ENCODE results near the gene DDAH2. TPM values are rescaled to one million over a fixed set of nuclear protein-coding genes. Genes with fewer than 3 reads are reported as not detected.

DDAH2 gene
- polyA plus RNA-seq, 2 donors = 46.5 to 73.3 TPM

DNA sequence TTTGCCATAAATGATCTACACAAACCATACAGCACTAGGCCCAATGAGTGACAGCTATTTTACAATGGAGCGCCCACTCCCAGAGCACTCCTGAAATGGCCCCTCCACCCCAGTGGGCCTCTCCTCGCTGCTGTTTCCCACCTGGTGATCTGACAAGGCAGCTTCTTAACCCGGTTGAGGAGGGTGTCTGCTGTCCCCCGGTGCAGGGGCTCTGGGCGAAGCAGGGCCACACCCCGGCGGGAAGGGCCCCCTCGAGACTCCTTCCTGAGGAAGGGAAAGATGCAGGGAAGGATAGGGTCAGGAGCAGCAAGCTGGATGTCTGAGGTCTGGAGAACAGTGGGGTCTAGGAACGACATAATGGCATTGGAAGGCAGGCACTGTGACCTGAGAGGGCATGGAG is 36.2 kb downstream of the DDAH2 start:
- H3K36me3 ChIP-seq (ENCODE audit: control insufficient read depth in 2 of 2, insufficient read depth in 2 of 2, low read length in 1 of 2) = peaks cover 22 to 63% of the 10 kb centered on the region in 2 donors
- H3K4me3 ChIP-seq (ENCODE audit: low read depth in 1 of 2, low read length in 2 of 2) = no peak overlapping the region
- no peaks in the 10 kb centered on the region for H3K9me3 ChIP-seq (ENCODE audit: control insufficient read depth in 2 of 2, insufficient read depth in 1 of 2, low read depth in 1 of 2, low read length in 1 of 2)
- H3K27ac ChIP-seq (ENCODE audit: low read depth in 2 of 2, low read length in 1 of 2) = no peak overlapping the region
- H3K27me3 ChIP-seq (ENCODE audit: control insufficient read depth in 1 of 2, insufficient read depth in 2 of 2, low read length in 2 of 2) = no peaks in the 10 kb centered on the region
- H3K4me1 ChIP-seq (ENCODE audit: control insufficient read depth in 2 of 2, insufficient read depth in 2 of 2, low read length in 1 of 2) = no peaks in the 10 kb centered on the region
- 91% methylated on average over 9 of the region's 9 CpGs for WGBS, 2 donors

DNA sequence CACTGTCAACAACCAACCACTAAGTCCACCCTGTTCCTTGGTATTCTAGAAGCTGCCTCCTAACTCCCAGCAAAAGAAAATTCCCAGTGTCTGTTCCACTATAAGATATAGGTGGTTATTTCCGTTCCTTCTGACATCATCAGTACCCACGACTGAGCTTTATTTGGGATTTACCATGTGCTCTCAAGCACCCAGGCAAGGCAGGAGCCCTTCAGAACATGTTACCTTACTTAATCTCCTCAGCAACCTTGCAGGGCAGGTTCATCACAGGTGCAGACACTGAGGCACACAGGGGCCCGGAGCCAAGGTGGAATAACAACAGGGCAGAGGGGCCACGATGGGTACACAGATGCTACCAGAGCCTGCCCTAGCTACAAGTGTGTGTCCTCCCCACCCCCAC is 36.7 kb downstream of the DDAH2 start:
- Histone ChIP-seq H3K4me3 (ENCODE audit: low read depth in 1 of 2, low read length in 2 of 2) (no peak overlapping the region), H3K27ac (ENCODE audit: low read depth in 2 of 2, low read length in 1 of 2) (no peak overlapping the region), H3K36me3 (ENCODE audit: control insufficient read depth in 2 of 2, insufficient read depth in 2 of 2, low read length in 1 of 2) (peaks cover 27 to 67% of the 10 kb centered on the region in 2 donors), H3K4me1 (ENCODE audit: control insufficient read depth in 2 of 2, insufficient read depth in 2 of 2, low read length in 1 of 2) (no peaks in the 10 kb centered on the region), H3K9me3 (ENCODE audit: control insufficient read depth in 2 of 2, insufficient read depth in 1 of 2, low read depth in 1 of 2, low read length in 1 of 2) (no peaks in the 10 kb centered on the region), H3K27me3 (ENCODE audit: control insufficient read depth in 1 of 2, insufficient read depth in 2 of 2, low read length in 2 of 2) (no peaks in the 10 kb centered on the region)
- WGBS, 2 donors = 81 to 85% methylated on average over 4 of the region's 4 CpGs

DNA sequence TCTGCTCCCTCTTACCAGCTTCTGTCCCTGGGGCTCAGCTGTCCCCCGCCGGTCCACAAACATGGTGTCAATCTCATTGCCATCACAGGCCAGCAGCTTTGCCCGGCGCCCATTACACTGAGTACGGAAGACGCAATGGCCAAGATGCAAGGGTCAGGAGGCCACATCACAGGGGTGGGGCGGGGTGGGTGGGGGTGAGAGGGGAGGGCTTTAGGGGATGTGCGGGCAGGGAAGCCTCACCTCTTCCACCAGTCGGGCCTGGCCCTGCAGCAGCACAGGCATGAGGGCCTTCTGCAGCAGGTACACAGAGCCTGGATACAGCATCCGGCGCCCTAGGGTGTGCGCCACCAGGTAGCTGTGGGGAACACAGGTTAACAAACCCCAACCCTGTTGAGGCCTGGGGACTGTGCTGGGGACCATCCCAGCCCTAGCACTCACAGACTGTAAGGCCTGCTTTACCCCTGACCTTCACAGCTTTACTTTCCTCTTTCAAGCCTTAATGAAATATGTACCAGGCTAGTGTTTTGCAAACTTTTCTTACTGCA is 37.5 kb downstream of the DDAH2 start:
- Histone ChIP-seq H3K36me3 (ENCODE audit: control insufficient read depth in 2 of 2, insufficient read depth in 2 of 2, low read length in 1 of 2) (peaks cover 31 to 69% of the 10 kb centered on the region in 2 donors), H3K9me3 (ENCODE audit: control insufficient read depth in 2 of 2, insufficient read depth in 1 of 2, low read depth in 1 of 2, low read length in 1 of 2) (no peaks in the 10 kb centered on the region), H3K27me3 (ENCODE audit: control insufficient read depth in 1 of 2, insufficient read depth in 2 of 2, low read length in 2 of 2) (no peaks in the 10 kb centered on the region), H3K4me1 (ENCODE audit: control insufficient read depth in 2 of 2, insufficient read depth in 2 of 2, low read length in 1 of 2) (no peaks in the 10 kb centered on the region), H3K4me3 (ENCODE audit: low read depth in 1 of 2, low read length in 2 of 2) (no peak overlapping the region), H3K27ac (ENCODE audit: low read depth in 2 of 2, low read length in 1 of 2) (no peak overlapping the region)
- WGBS, 2 donors = 94 to 95% methylated on average over 12 of the region's 12 CpGs

DNA sequence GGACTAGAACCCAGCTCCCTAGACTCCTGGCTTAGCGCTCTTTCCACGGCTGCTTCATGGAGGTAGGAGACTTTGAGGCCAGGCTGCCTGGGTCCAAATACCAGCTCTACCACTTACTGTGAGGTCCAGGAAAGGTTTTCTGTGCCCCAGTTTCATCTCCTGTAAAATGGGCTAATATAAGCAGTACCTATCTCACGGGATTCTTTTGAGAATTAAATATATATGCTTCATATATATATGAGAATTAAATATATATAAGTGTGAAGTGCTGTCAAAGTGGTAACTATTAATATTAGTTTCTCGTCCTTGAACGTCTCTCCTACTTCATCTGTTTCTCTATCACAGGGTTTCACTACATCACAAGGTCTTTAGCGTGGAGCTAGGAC is 38.0 kb downstream of the DDAH2 start:
- Histone ChIP-seq H3K9me3 (ENCODE audit: control insufficient read depth in 2 of 2, insufficient read depth in 1 of 2, low read depth in 1 of 2, low read length in 1 of 2) (no peaks in the 10 kb centered on the region), H3K4me1 (ENCODE audit: control insufficient read depth in 2 of 2, insufficient read depth in 2 of 2, low read length in 1 of 2) (no peaks in the 10 kb centered on the region), H3K27me3 (ENCODE audit: control insufficient read depth in 1 of 2, insufficient read depth in 2 of 2, low read length in 2 of 2) (no peaks in the 10 kb centered on the region), H3K27ac (ENCODE audit: low read depth in 2 of 2, low read length in 1 of 2) (no peak overlapping the region), H3K36me3 (ENCODE audit: control insufficient read depth in 2 of 2, insufficient read depth in 2 of 2, low read length in 1 of 2) (peaks cover 30 to 74% of the 10 kb centered on the region in 2 donors), H3K4me3 (ENCODE audit: low read depth in 1 of 2, low read length in 2 of 2) (no peak overlapping the region)
- WGBS, 2 donors = 87 to 89% methylated on average over 6 of the region's 6 CpGs

DNA sequence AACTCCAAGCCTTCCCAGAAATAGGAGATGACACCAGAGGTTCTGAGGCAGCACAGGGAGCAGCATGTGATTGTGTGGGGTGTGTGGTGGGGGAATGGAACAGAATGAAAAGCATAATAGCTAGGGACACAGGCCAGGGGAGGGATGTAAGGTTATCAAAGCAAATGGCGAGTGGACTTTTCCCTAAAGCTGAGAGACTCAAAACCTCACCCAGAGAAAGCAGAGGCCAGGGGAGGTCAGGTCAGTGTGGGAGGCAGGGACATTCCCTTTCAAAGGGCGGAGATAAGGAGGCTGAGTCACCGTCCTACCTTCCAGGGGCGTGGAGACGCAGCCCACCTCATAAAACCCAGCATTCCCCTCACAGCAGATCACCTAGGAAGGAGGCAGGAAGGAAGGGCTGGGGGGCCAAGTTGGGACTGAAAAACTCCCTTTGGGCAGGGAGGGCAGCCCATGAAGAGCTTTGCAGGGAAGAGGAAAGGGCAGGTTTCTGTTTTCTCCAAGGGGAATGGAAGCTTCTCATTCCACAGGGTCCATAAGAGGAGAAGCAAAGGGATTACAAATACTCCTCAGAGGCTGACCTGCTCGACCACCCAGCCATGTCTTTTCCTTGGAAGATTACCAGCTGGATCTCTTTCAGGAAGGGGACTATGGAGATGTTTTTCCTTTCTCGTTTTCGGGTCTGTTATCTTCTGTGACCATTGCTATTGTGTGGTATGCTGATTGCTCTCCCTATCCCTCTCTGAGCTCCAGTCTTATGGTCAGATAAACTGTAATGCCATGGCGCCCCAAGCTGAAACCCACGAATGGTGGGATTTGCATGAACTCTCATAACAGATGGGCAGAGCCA is 38.6 kb downstream of the DDAH2 start:
- Histone ChIP-seq H3K27me3 (ENCODE audit: control insufficient read depth in 1 of 2, insufficient read depth in 2 of 2, low read length in 2 of 2) (no peaks in the 10 kb centered on the region), H3K9me3 (ENCODE audit: control insufficient read depth in 2 of 2, insufficient read depth in 1 of 2, low read depth in 1 of 2, low read length in 1 of 2) (no peaks in the 10 kb centered on the region), H3K4me1 (ENCODE audit: control insufficient read depth in 2 of 2, insufficient read depth in 2 of 2, low read length in 1 of 2) (no peaks in the 10 kb centered on the region), H3K36me3 (ENCODE audit: control insufficient read depth in 2 of 2, insufficient read depth in 2 of 2, low read length in 1 of 2) (peaks cover 30 to 73% of the 10 kb centered on the region in 2 donors), H3K27ac (ENCODE audit: low read depth in 2 of 2, low read length in 1 of 2) (no peak overlapping the region), H3K4me3 (ENCODE audit: low read depth in 1 of 2, low read length in 2 of 2) (no peak overlapping the region)
- WGBS, 2 donors = 65 to 70% methylated on average over 10 of the region's 10 CpGs

DNA sequence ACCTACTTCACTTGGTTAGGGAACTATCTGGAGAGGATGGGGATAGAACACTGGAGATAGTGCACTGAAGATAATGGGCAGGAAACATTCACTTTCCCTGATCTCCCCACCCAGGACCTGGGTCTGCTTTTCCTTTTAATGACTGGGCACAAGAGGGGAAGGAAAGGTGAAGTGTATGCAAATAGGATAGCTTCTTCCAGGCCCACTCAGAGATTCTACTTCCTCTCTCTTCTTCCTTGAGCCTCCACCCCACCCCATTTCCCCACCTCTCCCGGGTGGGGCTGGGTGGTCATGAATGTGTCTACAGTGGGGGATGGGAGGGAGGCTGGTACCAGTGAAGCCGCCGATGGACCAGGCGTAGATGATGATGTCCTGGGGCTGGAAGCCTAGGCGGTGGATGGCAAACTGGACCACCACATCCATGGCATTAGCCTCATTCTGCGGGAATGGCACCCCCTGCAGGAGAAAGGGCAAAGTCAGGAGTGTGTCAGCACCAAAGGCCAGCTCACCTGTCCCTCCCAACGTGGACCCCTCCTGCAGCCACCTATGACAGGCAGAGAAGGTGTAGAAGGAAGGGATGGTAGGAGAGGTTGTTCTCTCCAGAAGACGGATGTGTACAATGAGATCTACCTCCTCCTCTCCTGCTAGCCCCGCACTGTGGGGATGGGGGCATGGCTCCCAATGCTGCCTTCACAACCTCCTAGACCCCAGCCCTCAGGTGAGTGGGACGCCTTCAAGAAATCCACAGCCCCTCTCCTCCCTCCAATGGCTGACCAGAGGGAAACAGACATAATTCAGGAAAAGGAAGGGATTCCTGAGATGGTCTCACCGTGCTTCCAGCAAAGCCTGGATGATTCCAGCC is 39.6 kb downstream of the DDAH2 start:
- WGBS, 2 donors = 79 to 84% methylated on average over 11 of the region's 11 CpGs
- Histone ChIP-seq H3K36me3 (ENCODE audit: control insufficient read depth in 2 of 2, insufficient read depth in 2 of 2, low read length in 1 of 2) (peaks cover 33 to 68% of the 10 kb centered on the region in 2 donors), H3K4me1 (ENCODE audit: control insufficient read depth in 2 of 2, insufficient read depth in 2 of 2, low read length in 1 of 2) (no peaks in the 10 kb centered on the region), H3K4me3 (ENCODE audit: low read depth in 1 of 2, low read length in 2 of 2) (no peak overlapping the region), H3K27ac (ENCODE audit: low read depth in 2 of 2, low read length in 1 of 2) (no peak overlapping the region), H3K9me3 (ENCODE audit: control insufficient read depth in 2 of 2, insufficient read depth in 1 of 2, low read depth in 1 of 2, low read length in 1 of 2) (no peaks in the 10 kb centered on the region), H3K27me3 (ENCODE audit: control insufficient read depth in 1 of 2, insufficient read depth in 2 of 2, low read length in 2 of 2) (no peaks in the 10 kb centered on the region)

DNA sequence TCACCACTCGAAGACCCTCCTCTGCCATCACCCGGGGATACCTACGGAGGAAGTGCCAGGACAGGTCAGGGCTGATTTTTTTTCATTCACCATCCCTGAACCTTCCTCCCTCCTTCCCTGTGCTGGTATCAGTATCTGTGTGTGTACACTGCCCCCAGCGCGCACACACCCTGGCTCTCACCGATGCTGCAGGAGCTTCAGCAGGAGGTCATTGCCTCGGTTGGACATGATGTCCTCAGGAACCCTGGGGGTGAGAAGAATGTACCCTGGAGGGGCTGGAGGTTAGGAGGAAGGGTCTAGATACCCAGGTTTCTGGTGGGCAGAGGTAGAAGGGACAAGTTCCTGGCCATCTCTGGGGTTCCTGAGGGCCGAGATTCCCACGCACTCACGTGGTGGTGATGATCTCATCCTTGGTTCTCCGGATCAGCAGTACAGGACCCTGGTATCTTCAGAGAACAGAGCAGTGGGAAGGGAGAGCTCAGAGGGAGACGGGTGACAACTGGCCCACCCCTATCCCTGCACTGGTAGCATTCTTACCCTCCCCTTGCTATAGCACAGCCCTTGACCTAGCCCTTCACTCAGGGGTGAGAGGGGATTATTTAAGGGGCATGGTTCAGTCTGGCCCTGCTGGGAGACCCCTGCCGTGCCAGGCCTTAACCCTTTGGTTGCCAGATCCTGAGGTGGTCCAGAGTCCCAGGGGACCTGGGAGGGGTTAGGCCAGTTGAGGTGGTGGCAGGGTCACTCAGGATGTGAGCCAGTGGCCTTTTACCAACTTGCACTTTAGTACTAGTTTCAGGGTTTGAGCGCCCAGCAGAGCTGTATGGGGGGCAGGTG is 41.0 kb downstream of the DDAH2 start:
- WGBS, 2 donors = 81 to 83% methylated on average over 14 of the region's 14 CpGs
- H3K36me3 ChIP-seq (ENCODE audit: control insufficient read depth in 2 of 2, insufficient read depth in 2 of 2, low read length in 1 of 2) = peaks cover 32 to 59% of the 10 kb centered on the region in 2 donors

DNA sequence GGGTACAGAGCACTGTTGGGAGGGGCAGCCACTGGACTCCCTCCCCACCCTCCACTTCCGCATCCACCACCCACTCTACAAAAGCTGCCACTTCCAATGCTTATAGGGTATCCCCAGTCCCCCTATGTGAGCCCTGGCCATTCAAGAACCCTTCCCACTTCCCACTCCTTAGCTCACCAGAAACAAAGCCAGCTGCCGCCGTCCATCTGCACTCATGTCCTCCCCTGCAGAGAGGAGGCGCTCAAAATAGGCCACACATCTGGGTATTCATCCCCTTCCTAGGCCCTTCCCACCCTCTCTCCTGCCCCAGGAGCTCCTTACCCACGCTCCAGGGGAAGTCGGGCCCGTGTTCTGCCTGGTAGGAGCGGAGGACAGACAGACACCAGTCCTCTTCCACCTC is 41.8 kb downstream of the DDAH2 start:
- no peaks in the 10 kb centered on the region for H3K27me3 ChIP-seq (ENCODE audit: control insufficient read depth in 1 of 2, insufficient read depth in 2 of 2, low read length in 2 of 2)
- peaks cover 30 to 54% of the 10 kb centered on the region in 2 donors for H3K36me3 ChIP-seq (ENCODE audit: control insufficient read depth in 2 of 2, insufficient read depth in 2 of 2, low read length in 1 of 2)
- WGBS, 2 donors = 86 to 87% methylated on average over 8 of the region's 8 CpGs
- H3K4me3 ChIP-seq (ENCODE audit: low read depth in 1 of 2, low read length in 2 of 2) = no peak overlapping the region
- H3K4me1 ChIP-seq (ENCODE audit: control insufficient read depth in 2 of 2, insufficient read depth in 2 of 2, low read length in 1 of 2) = peaks cover 0 to 3% of the 10 kb centered on the region in 2 donors
- no peaks in the 10 kb centered on the region for H3K9me3 ChIP-seq (ENCODE audit: control insufficient read depth in 2 of 2, insufficient read depth in 1 of 2, low read depth in 1 of 2, low read length in 1 of 2)
- no peak overlapping the region for H3K27ac ChIP-seq (ENCODE audit: low read depth in 2 of 2, low read length in 1 of 2)

More for the DNA sequence above, 41.0 kb downstream of the DDAH2 start:
- Histone ChIP-seq H3K9me3 (ENCODE audit: control insufficient read depth in 2 of 2, insufficient read depth in 1 of 2, low read depth in 1 of 2, low read length in 1 of 2) (no peaks in the 10 kb centered on the region), H3K4me1 (ENCODE audit: control insufficient read depth in 2 of 2, insufficient read depth in 2 of 2, low read length in 1 of 2) (peaks cover 0 to 2% of the 10 kb centered on the region in 2 donors), H3K27me3 (ENCODE audit: control insufficient read depth in 1 of 2, insufficient read depth in 2 of 2, low read length in 2 of 2) (no peaks in the 10 kb centered on the region), H3K4me3 (ENCODE audit: low read depth in 1 of 2, low read length in 2 of 2) (no peak overlapping the region), H3K27ac (ENCODE audit: low read depth in 2 of 2, low read length in 1 of 2) (no peak overlapping the region)

DNA sequence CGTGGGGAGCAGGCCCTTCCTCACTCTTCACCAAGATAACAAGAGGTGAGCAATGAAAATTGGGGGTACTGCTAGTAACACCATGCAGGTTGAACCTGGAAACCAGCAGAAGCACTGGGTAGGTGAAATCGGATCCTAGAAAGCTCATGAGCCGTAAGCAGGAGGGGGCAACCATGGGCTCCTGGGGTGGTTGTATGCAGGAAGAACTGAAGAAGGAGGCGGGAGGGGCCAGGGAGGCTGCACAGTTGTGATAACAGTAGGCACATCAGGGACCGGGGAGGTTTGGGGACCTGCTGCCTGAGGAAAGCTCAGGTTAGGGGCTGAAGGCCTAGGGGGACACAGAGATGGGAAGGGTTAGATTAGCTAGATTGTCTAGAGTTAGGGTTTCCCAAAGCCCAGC is 42.6 kb downstream of the DDAH2 start:
- Histone ChIP-seq H3K9me3 (ENCODE audit: control insufficient read depth in 2 of 2, insufficient read depth in 1 of 2, low read depth in 1 of 2, low read length in 1 of 2) (no peaks in the 10 kb centered on the region), H3K27ac (ENCODE audit: low read depth in 2 of 2, low read length in 1 of 2) (no peak overlapping the region), H3K36me3 (ENCODE audit: control insufficient read depth in 2 of 2, insufficient read depth in 2 of 2, low read length in 1 of 2) (peaks cover 30 to 51% of the 10 kb centered on the region in 2 donors), H3K4me3 (ENCODE audit: low read depth in 1 of 2, low read length in 2 of 2) (no peak overlapping the region), H3K4me1 (ENCODE audit: control insufficient read depth in 2 of 2, insufficient read depth in 2 of 2, low read length in 1 of 2) (peaks cover 0 to 3% of the 10 kb centered on the region in 2 donors), H3K27me3 (ENCODE audit: control insufficient read depth in 1 of 2, insufficient read depth in 2 of 2, low read length in 2 of 2) (no peaks in the 10 kb centered on the region)
- 84 to 87% methylated on average over 5 of the region's 5 CpGs for WGBS, 2 donors
